Suppressor macrophage treated with lipopolysaccharide for 4 hours (primary cell): ENCODE results near the gene EYA4.

Experiments used
- DNase-seq: peaks from one replicate; pipeline ENCODE4 v3.0.0-alpha.2; 2020

The EYA4 gene

GRCh38 chr6:133243723-133244305 is 2.7 kb downstream of the EYA4 start:
- no peak for DNase-seq

GRCh38 chr6:133244519-133244918 is 3.4 kb downstream of the EYA4 start:
- no peak for DNase-seq

- no peak for DNase-seq
Observed at GRCh38 chr6:133245007-133245406, 3.9 kb downstream of the EYA4 start.

- no peak for DNase-seq
Observed at GRCh38 chr6:133245422-133245903, 4.3 kb downstream of the EYA4 start.

GRCh38 chr6:133247581-133247980 is 6.4 kb downstream of the EYA4 start:
- no peak for DNase-seq

- peak; percentile 8 for DNase-seq
Observed at GRCh38 chr6:133248241-133249001, 7.3 kb downstream of the EYA4 start.

GRCh38 chr6:133251688-133252087 is 10.5 kb downstream of the EYA4 start:
- DNase-seq: no peak

- peak; percentile 58 for DNase-seq
Observed at GRCh38 chr6:133254552-133255228, 13.5 kb downstream of the EYA4 start.

- DNase-seq: no peak
Observed at GRCh38 chr6:133257545-133258105, 16.5 kb downstream of the EYA4 start.

- DNase-seq: no peak
Observed at GRCh38 chr6:133259561-133259960, 18.4 kb downstream of the EYA4 start.

GRCh38 chr6:133262804-133263203 is 21.6 kb downstream of the EYA4 start:
- no peak for DNase-seq

GRCh38 chr6:133265066-133265465 is 23.9 kb downstream of the EYA4 start:
- DNase-seq: no peak

GRCh38 chr6:133266186-133266585 is 25.0 kb downstream of the EYA4 start:
- no peak for DNase-seq

GRCh38 chr6:133268621-133269020 is 27.5 kb downstream of the EYA4 start:
- no peak for DNase-seq

GRCh38 chr6:133274813-133275212 is 33.7 kb downstream of the EYA4 start:
- no peak for DNase-seq

- no peak for DNase-seq
Observed at GRCh38 chr6:133275213-133275612, 34.1 kb downstream of the EYA4 start.

- no peak for DNase-seq
Observed at GRCh38 chr6:133277228-133277899, 36.2 kb downstream of the EYA4 start.

GRCh38 chr6:133277900-133278545 is 36.9 kb downstream of the EYA4 start:
- DNase-seq: no peak

- DNase-seq: no peak
Observed at GRCh38 chr6:133286765-133287164, 45.6 kb downstream of the EYA4 start.

GRCh38 chr6:133288662-133289061 is 47.5 kb downstream of the EYA4 start:
- no peak for DNase-seq

- no peak for DNase-seq
Observed at GRCh38 chr6:133289733-133290306, 48.7 kb downstream of the EYA4 start.

- DNase-seq: no peak
Observed at GRCh38 chr6:133290930-133291329, 49.8 kb downstream of the EYA4 start.
